Stimulated activated CD8-positive, alpha-beta memory T cell treated with anti-CD3 and anti-CD28 coated beads, Interleukin-4, amount 100 ng/mL, for 24 hours (primary cell): ENCODE measurements around the gene ZIC4.

Experiments used
- DNase-seq: peaks from one replicate; pipeline ENCODE4 v3.0.0-alpha.2; 2020; ENCODE audit warnings: low read depth

ZIC4 gene

GRCh38 chr3:147404800-147405230 is 1.5 kb downstream of the ZIC4 start:
- DNase-seq: no peak

- DNase-seq: no peak
These were observed 2.1 kb downstream of the ZIC4 start for GRCh38 chr3:147404000-147404799.

- DNase-seq: no peak
These were observed 2.8 kb downstream of the ZIC4 start for GRCh38 chr3:147403511-147403910.

DNA sequence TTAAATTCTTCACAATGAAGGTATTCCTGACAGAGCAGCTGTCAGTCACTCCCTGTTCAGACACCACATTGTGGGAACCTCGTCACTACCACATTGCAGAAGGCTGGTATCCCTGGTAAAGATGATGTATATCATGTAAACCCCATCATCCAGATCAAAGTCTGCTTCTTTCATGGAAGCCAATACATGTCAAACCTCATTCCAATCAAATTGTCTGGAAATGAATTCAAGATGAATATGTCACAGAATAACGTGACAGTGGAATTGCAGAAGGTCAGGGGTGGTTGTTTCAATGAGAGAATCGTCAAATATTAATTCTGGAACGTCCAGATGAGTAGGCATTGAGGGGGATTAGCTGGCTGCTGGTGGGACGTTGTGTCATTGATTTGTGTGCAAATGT is 4.2 kb downstream of the ZIC4 start:
- DNase-seq: no peak

DNA sequence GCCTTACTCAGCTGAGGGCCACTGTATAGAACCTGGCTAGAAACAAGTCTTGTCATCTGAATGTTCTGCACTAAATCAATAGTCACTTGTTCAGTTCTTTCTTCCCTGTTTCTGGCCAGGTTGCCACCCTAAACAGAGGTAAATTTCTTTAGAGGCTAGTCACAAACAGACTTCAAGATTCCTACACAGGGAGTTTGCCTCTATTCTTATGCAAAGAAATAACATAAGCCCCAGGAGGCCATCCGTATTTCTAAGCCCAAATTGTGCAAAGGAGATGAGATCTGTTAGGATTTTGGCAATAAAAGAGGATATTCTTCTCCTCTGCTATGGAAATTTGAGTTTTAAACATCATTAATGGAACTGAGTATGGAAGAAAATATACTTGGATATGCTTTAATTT is 4.9 kb downstream of the ZIC4 start:
- no peak for DNase-seq

DNA sequence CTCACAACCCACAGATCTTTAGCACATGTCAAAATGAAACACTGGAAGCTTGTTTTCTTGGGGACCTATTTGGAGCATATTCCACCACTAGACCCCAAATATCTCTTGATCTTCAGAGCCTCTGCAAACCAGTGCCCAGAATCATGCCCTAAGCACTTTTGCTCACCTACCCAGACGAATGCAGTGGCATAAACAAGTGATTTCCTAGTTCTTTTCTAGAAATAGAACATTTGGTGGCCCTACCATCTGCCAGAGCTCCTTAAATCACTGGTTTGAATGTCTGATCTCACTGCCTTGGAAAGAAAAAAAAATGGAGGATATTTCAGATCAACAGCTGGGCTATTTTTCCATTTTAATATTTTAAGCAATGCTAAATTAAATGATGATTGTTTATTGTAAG is 5.3 kb downstream of the ZIC4 start:
- no peak for DNase-seq

DNA sequence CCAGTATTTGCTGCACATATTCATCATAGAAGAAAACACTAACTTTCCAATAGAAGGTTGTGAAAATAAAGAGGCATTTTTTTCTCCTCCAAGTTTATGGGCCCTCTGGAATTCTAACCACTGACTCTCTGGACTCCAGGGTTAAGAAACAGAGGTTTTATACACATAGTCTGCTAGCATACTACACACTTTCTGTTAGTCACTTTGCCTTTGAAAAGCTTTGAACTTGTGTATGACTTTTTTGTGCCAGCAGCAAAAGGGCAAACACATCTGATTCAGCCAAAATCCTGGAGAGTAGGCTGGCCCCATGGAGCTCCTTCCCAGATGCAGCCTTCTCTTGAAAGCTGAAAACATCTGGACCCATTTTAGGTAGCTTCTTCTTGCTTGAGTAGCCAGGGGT is 6.2 kb downstream of the ZIC4 start:
- no peak for DNase-seq

DNA sequence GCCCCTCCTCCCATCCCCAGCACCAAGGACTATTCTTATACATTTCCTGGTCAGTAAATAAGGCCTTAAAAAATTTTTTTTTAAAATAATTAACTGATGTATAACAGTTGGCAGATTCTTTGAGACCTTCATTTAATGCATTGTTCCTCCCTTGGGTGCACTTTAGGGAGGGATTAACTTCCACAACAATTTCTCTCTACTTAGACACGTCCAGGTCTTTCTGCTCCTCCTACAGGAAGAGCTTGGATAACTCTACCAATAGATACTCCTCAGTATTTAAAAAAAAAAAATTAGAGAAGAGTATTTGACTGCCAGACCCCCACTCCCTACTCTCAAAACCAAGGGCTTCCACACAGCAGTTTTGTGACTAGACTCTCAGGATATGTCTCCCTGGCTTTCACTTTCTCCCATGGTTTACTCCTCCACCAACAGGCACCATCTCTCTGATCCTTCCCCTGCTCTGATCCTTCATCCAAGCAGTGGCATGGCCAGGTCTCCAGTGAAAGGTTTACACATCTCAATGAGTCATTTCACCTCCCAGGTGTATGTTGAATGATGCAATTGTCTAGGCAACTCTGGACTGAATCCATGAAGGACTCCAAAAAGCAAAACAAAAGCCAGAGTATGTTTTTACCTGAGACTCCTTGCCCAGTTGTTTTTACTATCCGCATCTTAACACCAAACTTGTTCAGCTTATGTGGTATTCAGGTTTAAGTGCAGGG is 7.4 kb downstream of the ZIC4 start:
- no peak for DNase-seq

- no peak for DNase-seq
These were observed 8.2 kb downstream of the ZIC4 start for GRCh38 chr3:147397875-147398812.

DNA sequence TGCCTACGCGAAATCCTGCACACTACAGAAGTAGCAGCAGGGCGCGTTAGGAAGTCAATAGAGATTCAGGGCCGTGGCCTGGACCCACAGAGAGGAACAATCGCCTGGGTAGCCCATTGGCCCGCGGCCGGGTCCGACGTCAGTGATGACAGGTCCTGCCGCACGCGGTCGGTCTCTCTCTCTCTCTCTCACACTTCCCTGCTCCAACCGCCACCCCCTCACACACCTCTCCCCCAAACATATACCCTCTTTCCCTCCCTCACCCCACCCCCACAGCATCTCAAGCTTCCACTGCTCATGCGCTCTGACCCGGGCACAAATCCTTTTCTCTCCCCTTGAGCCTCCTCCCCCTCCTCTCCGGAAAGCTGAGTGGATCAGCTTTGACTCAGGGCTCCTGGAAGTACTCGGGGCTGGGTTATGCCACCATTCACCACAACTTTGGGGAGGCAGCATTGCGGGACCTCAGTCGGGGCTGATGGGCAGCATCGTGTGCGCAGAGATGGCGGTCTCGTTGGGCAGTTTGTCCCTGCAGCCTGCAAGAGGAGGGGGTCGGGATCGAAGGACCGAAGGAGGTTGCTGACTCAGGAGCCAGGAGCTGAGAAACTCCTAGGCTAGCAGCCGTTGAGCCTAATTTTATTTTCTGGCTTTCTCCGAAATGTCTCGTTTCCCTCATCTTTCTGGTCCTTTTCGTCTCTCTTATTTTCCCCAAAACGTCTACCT is 9.0 kb downstream of the ZIC4 start:
- no peak for DNase-seq

DNA sequence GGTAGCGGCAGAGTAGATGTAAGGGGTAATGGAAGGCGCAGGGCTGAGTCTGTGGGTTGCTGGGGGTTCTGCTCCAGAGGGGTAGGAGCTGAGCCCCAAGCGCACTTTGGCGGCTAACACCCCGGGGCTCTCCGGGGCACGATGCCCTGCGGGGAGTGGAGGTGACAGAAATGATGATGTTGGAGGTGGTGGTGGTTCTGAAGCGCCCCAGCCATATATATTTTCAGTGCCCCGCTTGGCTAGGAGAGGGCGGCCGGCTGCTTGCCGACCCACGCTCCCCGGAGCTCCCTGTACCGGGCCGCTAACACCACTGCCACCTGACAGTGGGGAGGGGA is 9.7 kb downstream of the ZIC4 start:
- DNase-seq: no peak

GRCh38 chr3:147395899-147396711 is 10.2 kb downstream of the ZIC4 start:
- no peak for DNase-seq

GRCh38 chr3:147394884-147395225 is 11.5 kb downstream of the ZIC4 start:
- no peak for DNase-seq

GRCh38 chr3:147393943-147394883 is 12.1 kb downstream of the ZIC4 start:
- no peak for DNase-seq

DNA sequence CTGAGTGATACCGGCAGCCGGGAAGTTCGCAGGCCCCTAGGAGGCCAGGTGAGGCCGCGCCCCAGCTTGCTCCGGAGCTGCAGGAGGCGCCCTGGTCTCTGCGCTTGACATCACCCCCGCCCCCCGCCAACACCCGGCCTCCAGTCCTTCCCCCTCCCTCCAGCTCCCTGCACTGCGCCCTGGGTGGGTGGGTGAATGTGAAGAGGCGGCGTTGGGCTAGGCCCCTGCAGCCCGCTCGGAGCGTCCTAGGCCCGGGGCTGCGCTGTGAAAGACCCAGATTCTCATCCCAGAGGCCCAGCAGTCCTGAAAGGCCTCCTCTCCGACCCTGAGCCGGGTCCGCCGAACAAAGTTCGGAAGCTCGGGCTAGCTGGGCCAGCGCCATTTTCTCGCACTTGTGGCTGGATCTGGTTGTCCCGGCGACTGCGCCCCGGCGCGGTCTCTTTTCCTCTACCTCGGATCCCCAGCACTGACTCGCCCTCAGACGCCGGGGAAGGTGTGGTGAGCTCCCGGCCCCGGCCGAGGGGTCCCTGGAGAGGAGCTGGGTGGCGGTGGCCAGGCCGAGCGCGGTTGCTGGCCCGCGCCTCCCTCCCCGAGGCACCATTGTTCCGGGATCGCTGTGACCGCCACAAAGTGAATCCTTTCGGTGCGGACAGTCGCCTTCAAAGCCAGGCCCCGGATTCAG is 12.9 kb downstream of the ZIC4 start:
- no peak for DNase-seq

- DNase-seq: no peak
These were observed 13.8 kb downstream of the ZIC4 start for GRCh38 chr3:147392625-147392946.

GRCh38 chr3:147391781-147392624 is 14.3 kb downstream of the ZIC4 start:
- DNase-seq: no peak
